Measurements from ENCODE around the gene NLRP13.
A peak's percentile ranks its signal among the peaks of the same experiment; 100 is the strongest.

GRCh38 chr19:55857149-55857548, 75.0 kb downstream of the NLRP13 start:
- no peak for TF ChIP-seq HDAC2 (IDR thresholded peaks at IDR 0.05)
- no peak for TF ChIP-seq CTCF (IDR thresholded peaks at IDR 0.05 in 2 of 3, conservative IDR thresholded peaks at IDR 0.05 in 1 of 3; ENCODE audit: control insufficient read depth in 2 of 3, extremely low read depth in 1 of 3, insufficient read depth in 1 of 3, low read depth in 3 of 3, low read length in 3 of 3)
- TF ChIP-seq SPI1 (IDR thresholded peaks at IDR 0.05; ENCODE audit: borderline replicate concordance, insufficient read depth, low read depth, low read length): peak; percentile 9; the same call in 1 of the 2 replicates
- TF ChIP-seq MYC (IDR thresholded peaks at IDR 0.05; ENCODE audit: insufficient read depth, insufficient read length, insufficient replicate concordance, low read length, severe bottlenecking): no peak
- TF ChIP-seq FOXK2 (IDR thresholded peaks at IDR 0.05): no peak
- no peak for TF ChIP-seq SRF (IDR thresholded peaks at IDR 0.05; ENCODE audit: low read depth in 2 of 2, low read length in 2 of 2)
- TF ChIP-seq PAX5 (IDR thresholded peaks at IDR 0.05; ENCODE audit: borderline replicate concordance, low read depth, low read length): no peak
- TF ChIP-seq FOS (IDR thresholded peaks at IDR 0.05; ENCODE audit: borderline replicate concordance, extremely low read depth, insufficient read length): no peak
- TF ChIP-seq FOXM1 (IDR thresholded peaks at IDR 0.05; ENCODE audit: low read depth, low read length): no peak
- no peak for TF ChIP-seq YY1 (IDR thresholded peaks at IDR 0.05; ENCODE audit: low read depth, low read length)
- no peak for TF ChIP-seq MXI1 (IDR thresholded peaks at IDR 0.05; ENCODE audit: low read depth, low read length)
- TF ChIP-seq CUX1 (IDR thresholded peaks at IDR 0.05; ENCODE audit: insufficient replicate concordance, low read depth, low read length): no peak
- no peak for TF ChIP-seq JUNB (IDR thresholded peaks at IDR 0.05)
- TF ChIP-seq NFIC (IDR thresholded peaks at IDR 0.05; ENCODE audit: low read depth, low read length): no peak
